HG02763 (cell line): ENCODE data around the gene CYP2W1.
A peak's percentile ranks its signal among the peaks of the same experiment; 100 is the strongest.
"Not testable (repeated sequence)": the region's sequence is repeated elsewhere in the genome, so short reads cannot be mapped to it uniquely, and the experiment has no call there.

Experiments used
- ATAC-seq: cut with Tn5 transposase; IDR thresholded peaks from one replicate; pipeline ENCODE4 v1.9.1; 2021; ENCODE audit warnings: mild to moderate bottlenecking, moderate library complexity; ENCODE audit not compliant: unreplicated experiment

Gene CYP2W1

DNA sequence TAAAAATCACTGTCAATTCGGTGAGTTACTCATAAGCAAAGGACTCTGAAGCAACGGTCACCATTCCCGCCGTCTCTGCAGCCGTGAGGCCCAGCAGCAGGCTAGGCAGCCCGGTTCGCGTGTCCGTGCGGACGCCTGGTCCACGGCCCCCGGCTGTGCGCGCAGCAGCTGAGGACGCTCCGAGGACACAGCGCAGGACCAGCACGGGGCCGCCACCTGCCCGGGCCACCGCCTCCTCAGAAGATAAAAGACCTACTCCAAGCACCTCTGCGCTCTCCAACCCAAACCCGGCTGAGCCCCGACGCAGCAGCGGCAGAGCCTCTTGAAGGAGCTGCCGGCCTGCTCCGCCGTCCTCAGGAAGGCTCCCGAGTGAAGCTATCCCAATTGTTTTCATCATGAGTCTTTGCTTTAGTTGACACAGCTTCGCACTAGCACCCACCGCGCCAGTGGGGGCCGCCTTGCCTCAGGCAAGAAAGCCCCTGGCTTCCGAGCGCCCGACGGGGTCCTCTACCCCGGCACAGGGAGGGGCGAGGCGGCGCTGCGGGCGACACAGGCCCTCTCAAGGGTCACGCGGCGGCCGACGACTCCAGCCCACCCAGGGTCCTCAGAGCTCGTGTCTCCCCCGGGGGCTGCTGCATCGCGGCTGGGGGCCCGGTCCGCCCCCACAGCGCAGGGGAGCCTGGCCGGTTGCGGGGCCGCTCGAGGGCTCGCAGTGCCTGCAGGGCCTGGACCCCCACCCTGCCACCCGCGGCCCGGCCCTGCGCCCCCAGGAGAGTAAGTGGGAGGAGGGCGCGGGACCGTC, 44.5 kb downstream of the CYP2W1 start:
- ATAC-seq: peak; percentile 4

DNA sequence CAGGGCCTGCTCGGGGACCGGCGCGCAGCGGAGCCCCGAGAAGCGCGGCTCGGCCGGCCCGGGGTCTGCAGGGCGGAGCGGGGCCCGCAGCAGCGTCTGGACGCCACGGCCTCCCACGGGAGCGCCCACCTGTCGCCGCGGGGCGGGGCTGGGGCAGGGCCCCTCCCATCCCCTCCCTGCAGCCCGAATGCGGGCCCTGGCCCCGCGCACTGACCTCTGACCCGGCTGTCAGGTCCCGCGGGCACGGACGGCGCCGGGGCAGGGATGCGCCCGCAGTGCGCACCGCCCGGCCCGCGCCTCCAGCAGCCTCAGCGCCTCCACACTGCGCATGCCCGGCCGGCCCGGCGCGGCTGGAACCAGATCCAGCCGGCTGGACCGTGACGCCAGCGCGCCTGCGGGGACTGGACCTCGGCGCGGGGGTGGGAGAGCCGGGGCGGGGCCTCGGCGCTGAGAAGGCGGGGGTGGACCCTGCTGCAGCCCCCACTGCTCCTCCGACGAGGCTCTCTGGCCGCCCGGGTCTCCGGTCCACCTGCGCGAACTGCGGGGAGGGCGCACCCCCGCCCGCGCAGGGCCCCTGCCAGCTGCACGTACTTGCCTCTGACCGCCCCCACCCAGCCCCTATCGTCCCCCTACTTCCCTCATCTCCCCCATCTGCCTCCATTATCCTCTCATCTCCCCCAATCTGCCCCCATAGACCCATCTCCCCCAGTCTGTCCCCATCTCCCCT, 45.2 kb downstream of the CYP2W1 start:
- peak; percentile 55 for ATAC-seq

DNA sequence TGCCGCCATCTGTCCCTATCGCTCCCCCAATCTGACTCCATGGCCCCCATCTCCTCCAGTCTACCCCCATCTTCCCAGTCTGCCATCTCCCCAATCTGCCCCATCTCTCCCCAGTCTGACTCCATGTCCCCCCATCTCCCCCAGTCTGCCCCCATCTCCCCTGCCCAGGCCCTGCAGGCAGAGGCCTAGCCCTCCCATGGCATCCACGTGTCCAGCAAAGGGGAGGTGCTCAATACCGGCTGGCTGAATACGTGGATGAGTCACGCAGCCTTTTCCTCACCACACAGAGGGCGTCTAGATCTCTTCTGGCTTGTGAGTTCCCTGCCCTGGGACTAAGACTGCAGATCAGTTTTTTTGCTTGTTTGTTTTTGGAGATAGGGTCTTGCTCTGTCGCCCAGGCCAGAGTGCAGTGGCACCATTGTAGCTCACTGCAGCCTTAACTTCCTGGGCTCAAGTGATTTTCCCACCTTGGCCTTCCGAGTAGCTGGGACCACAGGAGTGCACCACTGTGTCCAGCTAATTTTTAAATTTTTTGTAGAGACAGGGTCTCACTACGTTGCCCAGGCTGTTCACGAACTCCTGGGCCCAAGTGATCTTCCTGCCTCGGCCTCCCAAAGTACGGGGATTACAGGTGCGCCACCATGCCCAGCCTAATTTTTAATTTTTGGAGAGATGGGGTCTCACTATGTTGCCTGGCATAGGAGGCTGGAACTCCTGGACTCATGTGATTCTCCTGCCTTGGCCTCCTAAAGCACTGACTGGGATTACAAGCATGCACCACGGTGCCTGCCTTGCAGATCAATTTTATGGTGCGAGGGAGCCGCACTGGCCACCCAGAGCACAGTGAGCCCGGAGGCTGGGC, 46.0 kb downstream of the CYP2W1 start:
- ATAC-seq: no peak

- ATAC-seq: no peak
Measured at GRCh38 chr7:1029637-1030443, 46.9 kb downstream of the CYP2W1 start.

DNA sequence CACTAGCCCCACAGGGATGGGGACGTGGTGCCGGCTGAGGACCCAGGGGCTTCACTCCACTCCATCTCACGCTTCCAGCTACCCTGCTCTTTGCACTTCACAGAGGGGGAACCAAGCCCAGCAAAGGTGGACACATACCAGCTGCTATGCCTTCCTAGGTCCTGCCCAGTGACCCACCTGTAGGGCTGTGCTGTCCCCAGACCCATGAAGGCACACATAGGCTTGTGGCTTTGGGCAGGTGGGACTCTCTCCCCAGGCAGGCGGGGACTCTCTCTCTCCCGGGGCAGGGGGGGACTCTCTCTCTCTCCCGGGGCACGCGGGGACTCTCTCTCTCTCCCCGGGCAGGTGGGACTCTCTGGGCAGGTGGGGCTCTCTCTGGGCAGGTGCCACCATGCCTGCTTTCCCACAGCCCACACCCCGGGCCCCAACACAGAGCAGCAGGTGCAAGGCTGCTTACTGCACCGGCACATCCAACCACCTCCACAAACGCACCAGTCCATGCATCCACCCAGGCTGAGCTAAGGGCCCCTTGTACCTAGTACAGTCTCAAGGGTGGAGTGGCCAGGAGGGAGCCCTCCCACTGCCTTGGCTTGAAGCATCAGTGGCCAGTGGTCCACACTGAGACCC, 47.6 kb downstream of the CYP2W1 start:
- ATAC-seq: no peak

GRCh38 chr7:1031716-1032455, 48.9 kb downstream of the CYP2W1 start:
- no peak for ATAC-seq

GRCh38 chr7:1032536-1033181, 49.7 kb downstream of the CYP2W1 start:
- ATAC-seq: no peak

DNA sequence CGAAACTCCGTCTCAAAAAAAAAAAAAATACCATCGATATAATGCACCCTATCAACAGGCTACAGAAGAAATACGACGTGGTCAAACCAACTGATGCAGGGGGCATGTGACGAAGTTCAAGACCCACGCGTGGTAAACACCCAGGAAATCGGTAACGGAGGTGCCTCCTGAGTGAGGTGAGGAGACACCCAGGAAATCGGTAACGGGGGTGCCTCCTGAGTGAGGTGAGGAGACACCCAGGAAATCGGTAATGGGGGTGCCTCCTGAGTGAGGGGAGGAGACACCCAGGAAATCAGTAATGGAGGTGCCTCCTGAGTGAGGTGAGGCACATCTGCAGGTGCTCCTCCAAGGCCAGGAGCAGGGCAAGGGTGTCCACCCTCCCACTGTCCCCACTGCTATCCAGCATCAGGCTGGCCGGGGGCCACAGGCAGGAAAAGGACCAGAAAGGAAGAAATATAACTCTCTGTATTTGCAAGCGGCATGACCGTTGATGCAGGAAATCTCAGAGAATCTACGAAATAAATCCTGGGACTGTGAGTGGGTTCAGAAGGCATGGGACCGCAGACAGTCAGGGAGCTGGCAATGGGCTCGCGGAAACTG, 50.7 kb downstream of the CYP2W1 start:
- no peak for ATAC-seq

- ATAC-seq: not testable (repeated sequence)
Measured at GRCh38 chr7:1034769-1035168, 51.8 kb downstream of the CYP2W1 start.

GRCh38 chr7:1036164-1036928, 53.4 kb downstream of the CYP2W1 start:
- not testable (repeated sequence) for ATAC-seq
